HCT116 (cell line): ENCODE measurements around the gene AUTS2. TPM values are rescaled to one million over a fixed set of nuclear protein-coding genes. Genes with fewer than 3 reads are reported as not detected.

ENCODE experiments used
- ATAC-seq: fragments of 200-7000 bp; cut with Tn5 transposase; 2 replicates; pipeline ENCODE4 v1.9.1; 2020; ENCODE audit warnings: mild to moderate bottlenecking, moderate library complexity
- BruUV-seq: library from RNA; stranded (reverse); fragments of 400-500 nt; replicated peaks from 2 replicates; lab custom pipeline; 2021; lab: Mats Ljungman, UMichigan
- CTCF ChIA-PET: fragments of 300-600 bp; sonication (Branson Sonifier 250); formaldehyde crosslinking; loops from one replicate; lab custom pipeline; 2021; ENCODE audit warnings: antibody characterized with exemption; lab: Charles Lee
- POLR2A ChIA-PET: fragments of 300-600, 350-600 bp; sonication (Branson Sonifier 250); formaldehyde crosslinking; loops from one replicate; lab custom pipeline; 2021; ENCODE audit warnings: antibody characterized with exemption; lab: Charles Lee
- RAD21 ChIA-PET, 2 experiments: fragments of 300-600 bp; sonication (Branson Sonifier 250); formaldehyde crosslinking; loops; one replicate each; lab custom pipeline; 2023; ENCODE audit warnings: low total read pairs in 2 of 2; ENCODE audit not compliant: uncharacterized antibody in 2 of 2, unreplicated experiment in 2 of 2, low non-redundant PET in 1 of 2; lab: Charles Lee
- DNase-seq: peaks from one replicate; pipeline ENCODE4 v3.0.0-alpha.2; 2010; ENCODE audit warnings: low read depth, low spot score
- H2AFZ ChIP-seq: fragments of 200-600 bp; shearing (Covaris generic), sonication (generic); 2 replicates; pipeline ENCODE4 v1.6.1; 2017; ENCODE audit warnings: low read depth, mixed run types, mixed read lengths, antibody characterized with exemption, low read length; ENCODE audit not compliant: poor library complexity, severe bottlenecking
- H3K27ac ChIP-seq: 2 replicates; pipeline ENCODE4 v1.5.1; 2012; ENCODE audit warnings: low read depth, low read length
- H3K27me3 ChIP-seq: fragments of 200-600 bp; sonication (generic); 2 replicates; pipeline ENCODE4 v1.6.1; 2016; ENCODE audit warnings: mixed run types, low read length, mixed read lengths; ENCODE audit not compliant: insufficient read depth
- H3K36me3 ChIP-seq, 2 experiments: fragments of 200-500 bp in 1 of 2; fragments of 200-600 bp in 1 of 2; sonication (Bioruptor generic) in 1 of 2; sonication (generic) in 1 of 2; 2 replicates each; pipeline versions ENCODE4 v1.5.1 to v1.6.1; 2014 to 2016; ENCODE audit warnings: low read length in 2 of 2, inconsistent platforms in 1 of 2, mixed read lengths in 1 of 2, mixed run types in 1 of 2; ENCODE audit not compliant: insufficient read depth in 2 of 2, control insufficient read depth in 1 of 2
- H3K4me1 ChIP-seq, 2 experiments: fragments of 200-600 bp in 1 of 2; sonication (generic) in 1 of 2; 2 replicates each; pipeline versions ENCODE4 v1.5.1 to v1.6.1; 2012 to 2017; ENCODE audit warnings: low read length in 2 of 2, inconsistent platforms in 1 of 2, mild to moderate bottlenecking in 1 of 2, mixed read lengths in 1 of 2, mixed run types in 1 of 2, moderate library complexity in 1 of 2; ENCODE audit not compliant: insufficient read depth in 2 of 2, control insufficient read depth in 1 of 2
- H3K4me2 ChIP-seq: fragments of 200-600 bp; sonication (generic); 2 replicates; pipeline ENCODE4 v1.6.1; 2017; ENCODE audit warnings: mixed run types, low read length, mixed read lengths
- H3K4me3 ChIP-seq, 2 experiments: fragments of 200-600 bp in 1 of 2; sonication (generic) in 1 of 2; replicated peaks in 1 of 2; 2 replicates each; pipeline ENCODE4 v1.5.1; 2011 to 2016; ENCODE audit warnings: low read length in 2 of 2, control low read depth in 1 of 2, low read depth in 1 of 2, mild to moderate bottlenecking in 1 of 2, mixed read lengths in 1 of 2, mixed run types in 1 of 2
- H3K79me2 ChIP-seq: fragments of 200-600 bp; sonication (generic); 2 replicates; pipeline ENCODE4 v1.6.1; 2017; ENCODE audit warnings: mild to moderate bottlenecking, mixed run types, low read length, moderate library complexity, mixed read lengths; ENCODE audit not compliant: insufficient read depth
- H3K9ac ChIP-seq: fragments of 200-600 bp; sonication (generic); 2 replicates; pipeline ENCODE4 v1.6.1; 2016; ENCODE audit warnings: low read length, mixed read lengths
- H3K9me2 ChIP-seq: fragments of 200-600 bp; sonication (generic), shearing (Covaris generic); 2 replicates; pipeline ENCODE4 v1.6.1; 2017; ENCODE audit warnings: mixed run types, mild to moderate bottlenecking, moderate library complexity; ENCODE audit not compliant: insufficient read depth
- H3K9me3 ChIP-seq, 2 experiments: fragments of 200-500 bp in 1 of 2; fragments of 200-600 bp in 1 of 2; sonication (Bioruptor generic) in 1 of 2; sonication (generic) in 1 of 2; 2 replicates each; pipeline ENCODE4 v1.6.1; 2014 to 2017; ENCODE audit warnings: low read length in 2 of 2, mixed read lengths in 2 of 2, inconsistent platforms in 1 of 2, low read depth in 1 of 2, mild to moderate bottlenecking in 1 of 2, mixed run types in 1 of 2, moderate library complexity in 1 of 2; ENCODE audit not compliant: control insufficient read depth in 1 of 2, insufficient read depth in 1 of 2
- H4K20me1 ChIP-seq: fragments of 200-600 bp; sonication (generic), shearing (Covaris generic); 2 replicates; pipeline ENCODE4 v1.6.1; 2017; ENCODE audit warnings: mixed run types, mild to moderate bottlenecking, moderate library complexity; ENCODE audit not compliant: insufficient read depth
- ATF3 ChIP-seq: IDR thresholded peaks from 2 replicates; pipeline ENCODE4 v1.6.1; 2012
- CEBPB ChIP-seq: IDR thresholded peaks from 2 replicates; pipeline ENCODE4 v1.6.1; 2012; ENCODE audit warnings: low read depth
- CTCF ChIP-seq, 3 experiments: fragments of 200-600 bp in 1 of 3; sonication (generic) in 1 of 3; IDR thresholded peaks in 2 of 3; conservative IDR thresholded peaks in 1 of 3; 2 replicates each; pipeline ENCODE4 v1.5.1; 2012 to 2017; ENCODE audit warnings: low read depth in 2 of 3, low read length in 2 of 3, antibody characterized with exemption in 1 of 3, borderline replicate concordance in 1 of 3, control low read depth in 1 of 3, mild to moderate bottlenecking in 1 of 3, mixed read lengths in 1 of 3, mixed run types in 1 of 3, moderate library complexity in 1 of 3; ENCODE audit not compliant: insufficient read depth in 1 of 3
- ELF1 ChIP-seq: IDR thresholded peaks from 2 replicates; pipeline ENCODE4 v1.6.1; 2012; ENCODE audit warnings: low read depth, borderline replicate concordance
- EZH2 ChIP-seq: fragments of 200-600 bp; sonication (generic); IDR thresholded peaks from 2 replicates; pipeline ENCODE4 v1.6.1; 2017; ENCODE audit warnings: antibody characterized with exemption, mixed run types
- FOSL1 ChIP-seq: IDR thresholded peaks from 2 replicates; pipeline ENCODE4 v1.6.1; 2012; ENCODE audit warnings: low read depth
- JUND ChIP-seq: IDR thresholded peaks from 2 replicates; pipeline ENCODE4 v1.6.1; 2012
- MAX ChIP-seq: IDR thresholded peaks from 2 replicates; pipeline ENCODE4 v1.6.1; 2012
- POLR2AphosphoS5 ChIP-seq: IDR thresholded peaks from 2 replicates; pipeline ENCODE4 v1.6.1; 2011; ENCODE audit warnings: mild to moderate bottlenecking, low read depth, low read length, moderate library complexity
- REST ChIP-seq: IDR thresholded peaks from 2 replicates; pipeline ENCODE4 v1.6.1; 2012; ENCODE audit warnings: low read depth
- SIN3A ChIP-seq: IDR thresholded peaks from 2 replicates; pipeline ENCODE4 v1.6.1; 2012; ENCODE audit warnings: low read depth
- SRF ChIP-seq: IDR thresholded peaks from 2 replicates; pipeline ENCODE4 v1.6.1; 2012; ENCODE audit warnings: low read depth
- YY1 ChIP-seq: IDR thresholded peaks from 2 replicates; pipeline ENCODE4 v1.6.1; 2011; ENCODE audit warnings: low read length, low read depth, moderate library complexity, mild to moderate bottlenecking; ENCODE audit not compliant: insufficient replicate concordance; ENCODE audit errors: extremely low read depth
- ZBTB33 ChIP-seq: IDR thresholded peaks from 2 replicates; pipeline ENCODE4 v1.6.1; 2011; ENCODE audit warnings: mild to moderate bottlenecking, low read length, moderate library complexity; ENCODE audit not compliant: insufficient replicate concordance; ENCODE audit errors: extremely low read depth
- ZFX ChIP-seq: fragments of 450-650 bp; IDR thresholded peaks from 2 replicates; pipeline ENCODE4 v1.6.1; 2017
- ZNF274 ChIP-seq: fragments of 200-500 bp; sonication (Bioruptor generic); IDR thresholded peaks from 2 replicates; pipeline ENCODE4 v1.6.1; 2014; ENCODE audit warnings: mild to moderate bottlenecking, low read depth, low read length, inconsistent platforms
- intact Hi-C: fragments of 100-400 bp; cut with micrococcal nuclease; formaldehyde crosslinking; loops from 2 replicates; pipeline ENCODE4 v1.10.0; 2022
- total RNA-seq: library from RNA; stranded (reverse); gene quantifications from one replicate; pipeline ENCODE4 v1.2.1, GENCODE V29; 2021; ENCODE audit not compliant: unreplicated experiment

Gene AUTS2
- total RNA-seq, 1 experiment from 2014 or later = 0.93 TPM

- no peak overlapping the region for H3K27ac ChIP-seq
- H3K27me3 ChIP-seq = no peaks in the 10 kb centered on the region
- TF ChIP-seq SIN3A = no peak
- no peak for TF ChIP-seq SRF
- TF ChIP-seq REST = no peak
- TF ChIP-seq ELF1 = no peak
- no peak for TF ChIP-seq ZFX
- TF ChIP-seq EZH2 = no peak
- TF ChIP-seq CTCF (IDR thresholded peaks at IDR 0.05 in 2 of 3, conservative IDR thresholded peaks at IDR 0.05 in 1 of 3; ENCODE audit: borderline replicate concordance in 1 of 3, insufficient read depth in 1 of 3, low read depth in 2 of 3, low read length in 2 of 3) = no peak
- no peak for TF ChIP-seq FOSL1
- TF ChIP-seq ZBTB33 = no peak
- TF ChIP-seq POLR2AphosphoS5 = no peak
- TF ChIP-seq ZNF274 = no peak
- TF ChIP-seq JUND = no peak
- no peak for TF ChIP-seq CEBPB
- TF ChIP-seq MAX = no peak
- TF ChIP-seq YY1 = no peak
- TF ChIP-seq ATF3 = no peak
- no peaks in the 10 kb centered on the region for H3K79me2 ChIP-seq
- DNase-seq (no peak), ATAC-seq (no peak)
- ChIA-PET POLR2A (no interaction called here), RAD21 (no interaction called here), CTCF (no interaction called here)
- H4K20me1 ChIP-seq = no peaks in the 10 kb centered on the region
- no peak overlapping the region for H3K4me3 ChIP-seq
- no peaks in the 10 kb centered on the region for H3K36me3 ChIP-seq
- peaks cover 0 to 12% of the 10 kb centered on the region in 2 experiments; a peak in 2 of 4 replicates for H3K9me3 ChIP-seq
- no peak overlapping the region for H3K4me2 ChIP-seq
- H3K9ac ChIP-seq = no peak overlapping the region
- no TSS peak for BruUV-seq
- H2AFZ ChIP-seq = no peak overlapping the region
- H3K9me2 ChIP-seq = no peaks in the 10 kb centered on the region
- no peaks in the 10 kb centered on the region for H3K4me1 ChIP-seq
- intact Hi-C loops = no loop called here
These were observed 1129.6 kb downstream of the AUTS2 start for GRCh38 chr7:70727861-70728260.
